HepG2 (cell line): ENCODE measurements around the gene VWCE. TPM values are rescaled to one million over a fixed set of nuclear protein-coding genes. Genes with fewer than 3 reads are reported as not detected.
A peak's percentile ranks its signal among the peaks of the same experiment; 100 is the strongest.

Source experiments
- ATRX ChIP-seq: sonication (generic); formaldehyde crosslinking; IDR thresholded peaks from 2 replicates; pipeline ENCODE4 v1.4.0; 2020; ENCODE audit warnings: missing genetic modification reagents, borderline replicate concordance
- CBX5 ChIP-seq: sonication (generic); formaldehyde crosslinking; IDR thresholded peaks from 2 replicates; pipeline ENCODE4 v1.4.0; 2020; ENCODE audit warnings: missing genetic modification reagents, borderline replicate concordance
- CERS6 ChIP-seq: sonication (generic); formaldehyde crosslinking; IDR thresholded peaks from 2 replicates; pipeline ENCODE4 v1.5.0; 2020; ENCODE audit warnings: missing genetic modification reagents
- FOXK2 ChIP-seq: fragments of 450-650 bp; IDR thresholded peaks from 2 replicates; pipeline ENCODE4 v1.6.1; 2016
- GRHL1 ChIP-seq: sonication (generic); formaldehyde crosslinking; conservative IDR thresholded peaks from 2 replicates; pipeline ENCODE4 v1.8.0; 2022; ENCODE audit warnings: missing genetic modification reagents
- HOXA3 ChIP-seq: sonication (generic); formaldehyde crosslinking; IDR thresholded peaks from 2 replicates; pipeline ENCODE4 v1.5.0; 2020; ENCODE audit warnings: missing genetic modification reagents
- NRL ChIP-seq: sonication (generic); formaldehyde crosslinking; IDR thresholded peaks from 2 replicates; pipeline ENCODE4 v1.5.0; 2020; ENCODE audit warnings: missing genetic modification reagents, mild to moderate bottlenecking, moderate library complexity, borderline replicate concordance
- PRDM10 ChIP-seq: sonication (generic); formaldehyde crosslinking; IDR thresholded peaks from 2 replicates; pipeline ENCODE4 v1.4.0; 2020; ENCODE audit warnings: low read depth, missing genetic modification reagents
- SOX5 ChIP-seq: IDR thresholded peaks from 2 replicates; pipeline ENCODE4 v1.6.1; 2016; ENCODE audit warnings: borderline replicate concordance
- TFDP1 ChIP-seq: IDR thresholded peaks from 2 replicates; pipeline ENCODE4 v1.6.1; 2016; ENCODE audit warnings: missing compliant biosample characterization, missing genetic modification reagents, borderline replicate concordance
- TIGD3 ChIP-seq: sonication (generic); formaldehyde crosslinking; IDR thresholded peaks from 2 replicates; pipeline ENCODE4 v1.5.1; 2020; ENCODE audit warnings: mild to moderate bottlenecking, missing genetic modification reagents, borderline replicate concordance
- ZKSCAN8 ChIP-seq: IDR thresholded peaks from 2 replicates; pipeline ENCODE4 v1.6.1; 2016; ENCODE audit warnings: borderline replicate concordance, missing genetic modification reagents, missing compliant biosample characterization
- ZNF224 ChIP-seq: sonication (generic); formaldehyde crosslinking; IDR thresholded peaks from 2 replicates; pipeline ENCODE4 v1.5.0; 2020; ENCODE audit warnings: mild to moderate bottlenecking, missing genetic modification reagents
- ZNF280B ChIP-seq: sonication (generic); formaldehyde crosslinking; IDR thresholded peaks from 2 replicates; pipeline ENCODE4 v1.5.0; 2020; ENCODE audit warnings: missing genetic modification reagents, mild to moderate bottlenecking, borderline replicate concordance
- ZNF781 ChIP-seq: sonication (generic); formaldehyde crosslinking; IDR thresholded peaks from 2 replicates; pipeline ENCODE4 v1.5.1; 2020; ENCODE audit warnings: borderline replicate concordance, mild to moderate bottlenecking, missing genetic modification reagents; ENCODE audit errors: not compliant biosample characterization
- ZNF790 ChIP-seq: sonication (generic); formaldehyde crosslinking; IDR thresholded peaks from 2 replicates; pipeline ENCODE4 v1.8.0; 2022; ENCODE audit warnings: missing genetic modification reagents, mild to moderate bottlenecking, borderline replicate concordance
- polyA plus RNA-seq, 8 experiments: library from polyadenylated mRNA; depleted of rRNA in 3 of 8; stranded (reverse) in 7 of 8; unstranded in 1 of 8; fragments of >200 nt; fragmentation: Illumina TruSeq in 4 of 8; extraction: Trizol in 4 of 8; gene quantifications; 2 replicates each; pipeline versions ENCODE4 v1.2.1 to v1.2.3, GENCODE V29; 2011 to 2016; ENCODE audit warnings: low read depth in 4 of 8, missing spikeins in 1 of 8, mixed read lengths in 1 of 8; ENCODE audit not compliant: insufficient read depth in 1 of 8
- total RNA-seq, 5 experiments: library from RNA; depleted of rRNA; stranded (reverse); fragments of >200 nt; fragmentation: Illumina TruSeq; extraction: Trizol; gene quantifications; 2 replicates each; pipeline ENCODE4 v1.2.3, GENCODE V29; 2016; ENCODE audit warnings: low read depth in 1 of 5

VWCE gene
- total and polyA plus RNA-seq, 2 of the 13 experiments (the other 11 are each of a cell fraction or from before 2014, with no cell fraction given), result 27.6 to 58.3 TPM

- TF ChIP-seq PRDM10 (CRISPR knock-in tag) (peak; percentile 17; the same call in 1 of the 2 replicates), ZNF781 (CRISPR knock-in tag) (peak; percentile 88), GRHL1 (no peak), TFDP1 (CRISPR knock-in tag) (no peak), FOXK2 (no peak), ZNF280B (CRISPR knock-in tag) (peak; percentile 53; the same call in 1 of the 2 replicates), ZKSCAN8 (0 out of 2 replicates have a peak, but pooled peaks have one; percentile 61), CERS6 (CRISPR knock-in tag) (no peak), TIGD3 (0 out of 2 replicates have a peak, but pooled peaks have one; percentile 49), ZNF224 (CRISPR knock-in tag) (peak; percentile 76; the same call in 1 of the 2 replicates), ZNF790 (CRISPR knock-in tag) (no peak), ATRX (CRISPR knock-in tag) (no peak), SOX5 (CRISPR knock-in tag) (no peak), HOXA3 (CRISPR knock-in tag) (peak; percentile 52; the same call in 1 of the 2 replicates), CBX5 (CRISPR knock-in tag) (no peak), NRL (CRISPR knock-in tag) (peak; percentile 37; the same call in 1 of the 2 replicates)
These were observed 39.6 kb upstream of the VWCE start (continued) for GRCh38 chr11:61334434-61335354.
